GM13976 (cell line): ENCODE data around the gene WDR70.
"Not testable (repeated sequence)": the region's sequence is repeated elsewhere in the genome, so short reads cannot be mapped to it uniquely, and the experiment has no call there.

Source experiments
- DNase-seq: peaks from one replicate; pipeline ENCODE4 v3.0.0; 2012; ENCODE audit warnings: low spot score
- CTCF ChIP-seq: IDR thresholded peaks from 2 replicates; pipeline ENCODE4 v1.5.1; 2012; ENCODE audit warnings: borderline replicate concordance, mild to moderate bottlenecking; ENCODE audit not compliant: insufficient read depth; ENCODE audit errors: extremely low read depth, missing control alignments, control extremely low read depth
- in situ Hi-C: fragments of 300-500 bp; cut with MboI; formaldehyde crosslinking; loops from one replicate; pipeline ENCODE4 v1.12.0; 2022; ENCODE audit warnings: low sequenced_read_pairs, mixed read lengths, inconsistent platforms; ENCODE audit not compliant: unreplicated experiment

WDR70 gene

DNA sequence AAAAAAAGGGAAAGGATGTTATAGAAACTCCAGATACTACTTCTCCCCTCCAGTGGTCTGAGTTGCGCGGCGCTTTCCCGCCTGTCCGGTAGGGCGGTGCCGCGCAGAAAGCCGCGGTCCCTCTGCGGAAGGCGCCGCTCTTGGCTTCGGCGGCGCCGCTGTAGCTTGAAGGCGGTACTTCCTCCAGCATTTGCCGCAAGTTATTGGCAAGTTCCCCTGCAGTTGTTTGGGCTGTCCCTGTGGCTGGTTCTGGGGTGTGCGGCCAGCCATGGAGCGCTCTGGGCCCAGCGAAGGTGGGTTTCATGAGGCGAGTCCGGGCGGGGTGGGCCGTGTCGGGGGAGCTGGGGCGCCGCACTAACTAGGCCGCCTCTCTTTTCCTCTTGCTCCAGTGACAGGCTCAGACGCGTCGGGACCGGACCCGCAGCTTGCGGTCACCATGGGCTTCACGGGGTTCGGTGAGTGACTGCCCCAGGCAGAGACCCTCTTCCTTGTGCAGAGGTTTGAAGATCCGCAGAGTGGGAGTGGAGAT, at the start of gene WDR70:
Gene WDR70, plus strand, starts transcription at position 219 of the 529 bp plus-strand sequence. Its CDS starts 50 bp downstream, at position 269.
- in situ Hi-C loops: not testable (repeated sequence)

GRCh38 chr5:37334754-37335153, 44.4 kb upstream of the WDR70 start:
- in situ Hi-C loops, DNase-seq: not testable (repeated sequence)

More for the DNA sequence above, at the start of gene WDR70:
- peak; percentile 82 for DNase-seq
- peak; percentile 89 for TF ChIP-seq CTCF

GRCh38 chr5:37342741-37343140, 36.4 kb upstream of the WDR70 start:
- in situ Hi-C loops, DNase-seq: not testable (repeated sequence)

GRCh38 chr5:37355161-37355560, 24.0 kb upstream of the WDR70 start:
- TF ChIP-seq CTCF: no peak
- no peak for DNase-seq
- in situ Hi-C loops: no loop called here

DNA sequence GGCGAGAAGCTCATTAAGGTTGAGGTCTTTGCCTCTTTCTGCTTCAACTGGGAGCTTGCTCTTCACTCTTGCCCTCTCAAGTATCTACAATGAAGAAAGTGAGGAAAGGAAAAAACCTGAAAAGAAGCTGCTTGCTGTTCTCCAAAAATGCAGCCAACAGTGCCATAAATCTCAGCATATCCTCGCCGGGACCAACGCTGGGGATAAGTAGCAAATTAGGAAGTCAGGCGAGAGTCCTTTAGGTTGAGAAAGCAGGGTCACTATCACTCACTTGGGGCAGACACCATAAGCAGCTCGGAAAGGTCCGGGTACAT, 8.6 kb upstream of the WDR70 start:
- TF ChIP-seq CTCF: no peak
- no peak for DNase-seq
- in situ Hi-C loops: no loop called here

DNA sequence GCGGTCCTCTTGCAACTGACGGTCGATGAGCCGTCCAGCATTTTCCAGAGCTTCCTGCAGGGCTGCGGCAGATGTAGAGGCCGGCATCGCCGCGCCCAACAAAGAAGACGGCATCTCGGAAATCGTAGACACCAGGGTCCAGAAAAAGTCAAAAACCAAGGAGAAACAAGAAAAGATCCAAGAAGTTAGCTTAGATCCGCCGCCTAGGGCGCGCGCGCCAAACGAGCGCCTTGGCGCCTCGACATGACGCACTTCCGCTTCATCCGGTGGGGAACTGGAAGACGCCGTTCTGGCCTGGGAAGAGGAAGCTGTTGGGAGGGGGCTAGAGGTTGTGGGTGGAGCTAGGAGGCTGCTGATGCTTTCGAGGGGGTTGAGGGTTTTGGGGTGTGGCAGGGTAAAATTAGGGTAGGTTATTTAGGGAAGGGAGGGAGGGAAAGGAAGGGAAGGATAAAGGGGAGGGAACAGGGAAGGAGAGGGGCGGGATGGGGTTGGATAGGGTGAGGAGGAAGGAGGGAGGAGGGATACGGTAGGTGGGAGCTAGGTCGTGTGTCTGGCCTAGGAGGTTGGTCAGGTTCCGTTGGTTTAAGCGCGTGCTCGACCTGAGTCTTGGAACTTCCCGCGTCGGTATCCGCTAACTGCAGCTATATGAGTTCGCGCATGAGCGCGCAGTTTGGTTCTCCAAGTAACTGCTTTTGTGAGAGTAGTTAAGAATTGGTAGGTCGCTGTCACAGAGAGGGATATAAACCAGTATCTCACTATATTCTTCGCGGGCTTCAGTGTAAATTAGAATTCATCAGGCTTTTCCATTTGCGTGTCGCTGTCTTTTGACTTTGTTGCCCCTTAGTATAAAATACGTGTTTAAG, 8.0 kb upstream of the WDR70 start, which contains the start of gene NUP155:
Gene NUP155, minus strand, starts transcription at position 243 of the 863 bp plus-strand sequence. Its CDS starts 129 bp downstream, at position 114.
- no peak for TF ChIP-seq CTCF
- DNase-seq: peak; percentile 91
- in situ Hi-C loops: no loop called here

DNA sequence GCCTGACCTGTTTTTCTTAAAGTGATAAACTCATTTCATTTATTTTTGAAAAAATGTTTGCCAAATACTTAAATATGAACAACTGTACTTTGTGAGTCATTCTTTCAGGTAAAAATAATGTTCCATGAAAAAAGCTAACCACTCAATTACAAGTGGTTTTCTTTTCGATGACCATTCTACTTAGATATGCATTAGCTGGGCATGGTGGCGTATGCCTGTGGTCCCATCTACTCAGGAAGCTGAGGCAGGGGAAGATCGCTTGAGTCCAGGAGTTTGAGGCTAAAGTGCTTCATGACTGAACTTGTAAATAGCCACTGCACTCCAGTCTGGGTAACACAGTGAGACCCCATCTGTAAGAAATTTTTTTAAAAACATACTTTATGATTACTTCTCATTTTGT, 4.0 kb upstream of the WDR70 start:
- no peak for TF ChIP-seq CTCF
- in situ Hi-C loops: no loop called here
- DNase-seq: no peak

DNA sequence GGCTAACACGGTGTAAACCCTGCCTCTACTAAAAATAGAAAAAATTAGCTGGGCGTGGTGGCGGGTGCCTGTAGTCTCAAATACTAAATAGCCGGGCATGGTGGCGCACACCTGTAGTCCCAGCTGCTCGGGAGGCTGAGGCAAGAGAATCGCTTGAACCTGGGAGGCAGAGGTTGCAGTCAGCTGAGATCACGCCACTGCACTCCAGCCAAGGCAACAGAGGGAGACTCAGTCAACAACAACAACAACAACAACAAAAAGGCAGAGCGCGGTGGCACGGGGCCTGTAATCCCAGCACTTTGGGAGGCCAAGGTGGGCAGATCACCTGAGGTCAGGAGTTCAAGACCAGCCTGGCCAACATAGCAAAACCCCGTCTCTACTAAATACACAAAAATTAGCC, 1.1 kb upstream of the WDR70 start:
- DNase-seq, in situ Hi-C loops: not testable (repeated sequence)
